Liver (tissue), 9 donors: Measurements from ENCODE around the gene CHP2. TPM values are rescaled to one million over a fixed set of nuclear protein-coding genes. Genes with fewer than 3 reads are reported as not detected.

ENCODE experiments used
- DNase-seq: peaks from one replicate; pipeline ENCODE4 v3.0.0-alpha.2; 2017; ENCODE audit warnings: low spot score
- H3K27ac ChIP-seq, 2 donors: one replicate each; pipeline ENCODE4 v1.7.0; 2013; ENCODE audit warnings: inconsistent platforms in 2 of 2, low read length in 2 of 2, control low read depth in 1 of 2, low read depth in 1 of 2, mild to moderate bottlenecking in 1 of 2
- H3K27me3 ChIP-seq, 4 donors: one replicate each; pipeline versions ENCODE4 v1.6.1 to v1.7.0; 2013; ENCODE audit warnings: low read length in 3 of 4, inconsistent platforms in 1 of 4, mild to moderate bottlenecking in 1 of 4, moderate library complexity in 1 of 4; ENCODE audit not compliant: control insufficient read depth in 4 of 4, insufficient read depth in 4 of 4
- H3K36me3 ChIP-seq, 4 donors: one replicate each; pipeline versions ENCODE4 v1.6.1 to v1.7.0; 2013; ENCODE audit warnings: low read length in 3 of 4, mild to moderate bottlenecking in 3 of 4, low read depth in 1 of 4, moderate library complexity in 1 of 4; ENCODE audit not compliant: control insufficient read depth in 4 of 4, insufficient read depth in 3 of 4
- H3K4me1 ChIP-seq, 4 donors: one replicate each; pipeline versions ENCODE4 v1.6.1 to v1.7.0; 2013; ENCODE audit warnings: low read length in 3 of 4, mild to moderate bottlenecking in 3 of 4, moderate library complexity in 1 of 4; ENCODE audit not compliant: control insufficient read depth in 4 of 4, insufficient read depth in 4 of 4
- H3K4me3 ChIP-seq, 3 donors: one replicate each; pipeline versions ENCODE4 v1.6.1 to v1.7.0; 2013; ENCODE audit warnings: low read length in 3 of 3, control low read depth in 1 of 3, low read depth in 1 of 3, mild to moderate bottlenecking in 1 of 3
- H3K9ac ChIP-seq, 2 donors: one replicate each; pipeline ENCODE4 v1.7.0; 2013; ENCODE audit warnings: low read length in 2 of 2, mild to moderate bottlenecking in 2 of 2, moderate library complexity in 2 of 2, control low read depth in 1 of 2, low read depth in 1 of 2
- H3K9me3 ChIP-seq, 4 donors: one replicate each; pipeline versions ENCODE4 v1.6.1 to v1.7.0; 2013; ENCODE audit warnings: low read length in 3 of 4; ENCODE audit not compliant: control insufficient read depth in 4 of 4
- ATF3 ChIP-seq: IDR thresholded peaks from 2 replicates; pipeline ENCODE4 v1.6.1; 2016; ENCODE audit warnings: antibody characterized with exemption
- CTCF ChIP-seq: fragments of 150-350 bp; IDR thresholded peaks from 2 replicates; pipeline ENCODE4 v1.5.1; 2017; ENCODE audit warnings: improper control_type of control experiment, low read depth, low read length; ENCODE audit not compliant: missing input control
- EGR1 ChIP-seq, 2 donors: IDR thresholded peaks; 2 replicates each; pipeline ENCODE4 v1.6.1; 2016 to 2018; ENCODE audit warnings: antibody characterized with exemption in 2 of 2, low read depth in 2 of 2
- FOXA2 ChIP-seq: IDR thresholded peaks from 2 replicates; pipeline ENCODE4 v1.6.1; 2016; ENCODE audit warnings: antibody characterized with exemption
- GABPA ChIP-seq, 2 donors: IDR thresholded peaks in 1 of 2; conservative IDR thresholded peaks in 1 of 2; 2 replicates each; pipeline ENCODE4 v1.6.1; 2016; ENCODE audit warnings: antibody characterized with exemption in 2 of 2, mild to moderate bottlenecking in 1 of 2, moderate library complexity in 1 of 2
- HNF4A ChIP-seq, 2 donors: conservative IDR thresholded peaks; 2 replicates each; pipeline ENCODE4 v1.6.1; 2016; ENCODE audit warnings: antibody characterized with exemption in 2 of 2, mild to moderate bottlenecking in 2 of 2
- HNF4G ChIP-seq: IDR thresholded peaks from 2 replicates; pipeline ENCODE4 v1.6.1; 2016; ENCODE audit warnings: antibody characterized with exemption
- JUND ChIP-seq, 2 donors: IDR thresholded peaks; 2 replicates each; pipeline ENCODE4 v1.6.1; 2016; ENCODE audit warnings: antibody characterized with exemption in 2 of 2
- MAX ChIP-seq: IDR thresholded peaks from 2 replicates; pipeline ENCODE4 v1.6.1; 2016; ENCODE audit warnings: antibody characterized with exemption
- NR2F2 ChIP-seq: IDR thresholded peaks from 2 replicates; pipeline ENCODE4 v1.6.1; 2016; ENCODE audit warnings: antibody characterized with exemption
- RAD21 ChIP-seq, 2 donors: IDR thresholded peaks; 2 replicates each; pipeline ENCODE4 v1.6.1; 2016; ENCODE audit warnings: antibody characterized with exemption in 2 of 2, mild to moderate bottlenecking in 2 of 2
- REST ChIP-seq: IDR thresholded peaks from 2 replicates; pipeline ENCODE4 v1.6.1; 2016; ENCODE audit warnings: antibody characterized with exemption, mild to moderate bottlenecking
- RXRA ChIP-seq, 2 donors: IDR thresholded peaks; 2 replicates each; pipeline ENCODE4 v1.6.1; 2017 to 2018; ENCODE audit warnings: antibody characterized with exemption in 2 of 2, mild to moderate bottlenecking in 1 of 2
- SP1 ChIP-seq: IDR thresholded peaks from 2 replicates; pipeline ENCODE4 v1.6.1; 2018; ENCODE audit warnings: antibody characterized with exemption, mild to moderate bottlenecking
- TAF1 ChIP-seq: conservative IDR thresholded peaks from 2 replicates; pipeline ENCODE4 v1.6.1; 2016; ENCODE audit warnings: antibody characterized with exemption, mild to moderate bottlenecking
- YY1 ChIP-seq: IDR thresholded peaks from 2 replicates; pipeline ENCODE4 v1.6.1; 2016; ENCODE audit warnings: antibody characterized with exemption, mild to moderate bottlenecking
- ZBTB33 ChIP-seq: IDR thresholded peaks from 2 replicates; pipeline ENCODE4 v1.6.1; 2016; ENCODE audit warnings: antibody characterized with exemption
- WGBS: extraction: QIAGEN DNeasy Blood & Tissue Kit; methylation state at CpG from one replicate; pipeline ENCODE4 v1.1.7; 2013; 5-methylcytosine and 5-hydroxymethylcytosine counted together
- polyA plus RNA-seq, 2 donors: library from polyadenylated mRNA; stranded (reverse) in 1 of 2; unstranded in 1 of 2; fragments of 200-250 nt in 1 of 2; fragments of >200 nt in 1 of 2; fragmentation: Nextera tagmentation in 1 of 2; extraction: Ambion mirVana in 1 of 2; gene quantifications; one replicate each; pipeline versions ENCODE4 v1.2.1 to v1.2.3, GENCODE V29; 2013 to 2015
- total RNA-seq, 2 donors: library from RNA; depleted of rRNA; stranded (reverse); fragments of >200 nt; gene quantifications; one replicate each; pipeline ENCODE4 v1.2.3, GENCODE V29; 2014
- donor health status: healthy.
- donor health status: healthy.
- donor health status: healthy.
- donor health status: healthy.
- donor health status: healthy.

CHP2 gene
- total and polyA plus RNA-seq, 4 donors, result not detected

GRCh38 chr16:23757116-23757515, 2.3 kb downstream of the CHP2 start:
- Histone ChIP-seq H3K9ac (no peak overlapping the region), H3K4me3 (no peak overlapping the region), H3K4me1 (peaks cover 0 to 4% (median 1%) of the 10 kb centered on the region in 4 donors), H3K27ac (no peak overlapping the region), H3K27me3 (peaks cover 0 to 6% (median 5%) of the 10 kb centered on the region in 4 donors), H3K36me3 (no peaks in the 10 kb centered on the region), H3K9me3 (no peaks in the 10 kb centered on the region)
- TF ChIP-seq MAX (no peak), CTCF (no peak), GABPA (IDR thresholded peaks at IDR 0.05 in 1 of 2, conservative IDR thresholded peaks at IDR 0.05 in 1 of 2) (no peak), ZBTB33 (no peak), RAD21 (IDR thresholded peaks at IDR 0.05) (no peak), ATF3 (no peak), SP1 (no peak), RXRA (IDR thresholded peaks at IDR 0.05) (no peak), JUND (IDR thresholded peaks at IDR 0.05) (no peak), HNF4A (conservative IDR thresholded peaks at IDR 0.05) (no peak), TAF1 (no peak), FOXA2 (no peak), NR2F2 (no peak), REST (no peak), HNF4G (no peak), YY1 (no peak), EGR1 (IDR thresholded peaks at IDR 0.05; ENCODE audit: low read depth in 2 of 2) (no peak)
- no peak for DNase-seq
- 83% methylated on average over 9 of the region's 9 CpGs for whole genome bisulfite sequencing
